Keratinocyte (primary cell): Measurements from ENCODE around the gene BMPR1B.

Experiments
- CTCF ChIP-seq, 3 experiments: IDR thresholded peaks in 1 of 3; conservative IDR thresholded peaks in 1 of 3; optimal IDR thresholded peaks in 1 of 3; 2 replicates in 2 of 3; 3 replicates in 1 of 3; pipeline versions ENCODE3 to v1.5.1; 2011; ENCODE audit warnings: low read length in 3 of 3, mild to moderate bottlenecking in 3 of 3, moderate library complexity in 2 of 3, control low read depth in 1 of 3, inconsistent platforms in 1 of 3; ENCODE audit not compliant: insufficient read depth in 2 of 3; ENCODE audit errors: extremely low read depth in 1 of 3
- EZH2 ChIP-seq: IDR thresholded peaks from one replicate; pipeline ENCODE4 v1.6.1; 2012; ENCODE audit warnings: inconsistent platforms, mild to moderate bottlenecking, low read length, moderate library complexity

GRCh38 chr4:94882756-94883155 lies 125.0 kb downstream of the BMPR1B start:
- TF ChIP-seq CTCF (optimal IDR thresholded peaks at IDR 0.05 in 1 of 3, IDR thresholded peaks at IDR 0.05 in 1 of 3, conservative IDR thresholded peaks at IDR 0.05 in 1 of 3; ENCODE audit: extremely low read depth in 1 of 3, insufficient read depth in 2 of 3, low read length in 3 of 3) (no peak), EZH2 (no peak)
